SK-N-MC (cell line): ENCODE results near the gene PPP1R3G.

ENCODE experiments used
- EZH2 ChIP-seq: fragments of 200-600 bp; sonication (generic); IDR thresholded peaks from one replicate; pipeline ENCODE4 v1.6.1; 2017; ENCODE audit warnings: antibody characterized with exemption
- POLR2AphosphoS5 ChIP-seq: IDR thresholded peaks from 2 replicates; pipeline ENCODE4 v1.6.1; 2012; ENCODE audit warnings: mild to moderate bottlenecking, low read depth, low read length, borderline replicate concordance

- no peak for TF ChIP-seq POLR2AphosphoS5
- TF ChIP-seq EZH2 = no peak
Observed at GRCh38 chr6:5087389-5087788, 2.2 kb downstream of the PPP1R3G start.
